NCI-H187 (cell line): Measurements from ENCODE around the gene HTRA1.

Source experiments
- DNase-seq, 2 experiments: peaks; one replicate each; lab custom pipeline; 2025; lab: John Stamatoyannopoulos, UW

HTRA1 gene

DNA sequence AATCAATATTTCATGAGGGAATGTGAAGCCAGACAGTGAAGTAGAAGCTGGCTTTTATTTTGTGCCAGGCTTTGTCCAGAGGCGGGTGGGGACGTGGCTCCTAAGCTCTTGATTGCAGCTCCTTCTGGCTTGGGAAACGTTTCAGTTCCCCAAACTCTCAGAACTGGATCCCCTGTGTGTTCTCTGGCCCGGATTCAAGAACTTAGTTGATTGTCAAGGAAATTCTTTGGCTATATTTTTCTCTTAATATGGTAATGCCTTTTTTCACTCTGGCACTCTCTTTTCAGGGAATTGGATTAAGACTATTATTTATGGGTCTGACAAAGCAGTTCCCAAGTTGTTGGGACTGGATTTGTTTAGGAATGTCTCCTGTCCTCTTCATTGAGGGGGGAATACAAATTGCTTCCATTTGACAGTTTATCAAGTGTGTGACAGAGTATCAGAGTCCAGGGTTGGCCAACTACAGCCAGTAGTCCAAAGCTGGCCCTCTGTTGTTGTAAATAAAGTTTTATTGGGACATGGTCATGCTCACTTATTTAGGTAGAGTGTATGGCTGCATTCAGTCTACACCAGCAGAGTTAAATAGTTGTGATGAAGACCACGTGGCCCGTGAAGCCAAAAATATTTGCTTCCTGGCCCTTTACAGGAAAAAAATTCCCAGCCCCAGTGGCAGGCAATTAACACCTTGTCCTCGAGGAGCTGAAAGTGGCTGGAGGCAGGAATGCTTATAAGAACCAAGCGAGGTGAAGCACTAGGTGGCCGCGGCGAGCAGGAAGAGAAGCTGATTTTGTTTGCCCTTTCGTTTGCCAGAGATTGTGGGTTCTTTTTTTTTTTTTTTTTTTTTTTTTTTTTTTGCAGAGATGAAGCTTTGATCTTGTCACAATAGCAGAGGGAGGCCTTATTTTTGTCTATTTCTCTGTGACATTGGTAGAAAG lies 34.3 kb downstream of the HTRA1 start:
- DNase-seq: no peak

DNA sequence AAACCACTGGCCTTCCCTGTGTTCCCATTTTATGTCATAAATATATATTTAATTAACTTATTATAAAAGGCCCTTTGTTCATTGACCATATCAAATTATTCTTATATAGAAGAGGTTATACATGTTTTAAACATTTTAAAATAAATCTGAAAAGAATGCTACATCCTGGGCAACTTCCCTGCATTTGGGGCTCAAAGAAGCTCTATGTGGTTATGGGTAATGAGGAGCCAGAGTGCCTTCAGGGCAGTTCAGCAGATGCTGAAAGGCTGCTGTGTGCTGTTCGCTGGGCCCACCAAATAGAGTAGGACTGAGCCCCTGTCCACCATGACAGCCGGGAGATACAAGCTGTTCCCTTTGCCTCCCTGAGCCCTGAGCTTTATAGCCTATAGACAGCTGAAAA lies 35.9 kb downstream of the HTRA1 start:
- DNase-seq: no peak

- DNase-seq: no peak
These were observed 37.2 kb downstream of the HTRA1 start for GRCh38 chr10:122498521-122498920.

GRCh38 chr10:122499012-122499411 lies 37.7 kb downstream of the HTRA1 start:
- no peak for DNase-seq

- DNase-seq: no peak
These were observed 38.2 kb downstream of the HTRA1 start for GRCh38 chr10:122499491-122499941.

DNA sequence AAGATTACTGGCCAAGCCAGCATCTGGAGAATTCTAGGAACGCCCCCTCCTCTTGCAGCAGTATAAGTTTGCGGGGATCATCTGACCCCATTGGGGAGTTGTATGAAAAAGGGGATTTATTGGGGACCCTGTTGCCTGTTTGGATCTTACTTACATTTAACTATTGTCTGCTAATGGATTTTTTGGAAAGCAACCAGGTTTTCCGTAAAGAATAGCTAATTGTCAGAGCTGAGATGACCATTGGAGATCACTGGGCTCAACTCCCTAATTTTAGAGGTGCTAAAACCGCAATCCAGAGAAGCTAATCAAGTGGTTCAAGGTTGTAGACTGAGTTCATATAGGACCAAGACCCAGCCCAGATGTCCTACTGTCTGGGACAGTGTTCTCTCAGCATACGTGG lies 38.8 kb downstream of the HTRA1 start:
- DNase-seq: no peak

DNA sequence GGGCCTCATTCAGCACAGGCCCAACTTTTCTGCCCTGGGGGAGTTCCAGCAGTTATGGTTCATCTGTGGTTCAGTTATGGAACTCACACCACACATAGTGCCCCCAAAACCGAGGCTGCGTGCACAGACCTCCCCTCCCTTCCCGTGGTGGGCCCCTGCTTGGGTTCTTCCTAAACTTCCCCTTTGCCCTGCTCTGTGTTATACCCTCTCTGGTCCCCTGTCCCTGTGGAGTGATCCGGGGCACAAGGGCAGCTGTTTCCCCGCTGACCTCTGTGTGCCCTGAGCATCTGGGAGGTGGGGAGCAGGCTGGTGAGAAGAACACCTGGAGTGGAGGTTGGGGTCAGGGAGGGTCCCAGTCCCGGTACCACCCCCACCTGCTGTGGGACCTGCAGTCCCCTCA lies 39.4 kb downstream of the HTRA1 start:
- DNase-seq: no peak

DNA sequence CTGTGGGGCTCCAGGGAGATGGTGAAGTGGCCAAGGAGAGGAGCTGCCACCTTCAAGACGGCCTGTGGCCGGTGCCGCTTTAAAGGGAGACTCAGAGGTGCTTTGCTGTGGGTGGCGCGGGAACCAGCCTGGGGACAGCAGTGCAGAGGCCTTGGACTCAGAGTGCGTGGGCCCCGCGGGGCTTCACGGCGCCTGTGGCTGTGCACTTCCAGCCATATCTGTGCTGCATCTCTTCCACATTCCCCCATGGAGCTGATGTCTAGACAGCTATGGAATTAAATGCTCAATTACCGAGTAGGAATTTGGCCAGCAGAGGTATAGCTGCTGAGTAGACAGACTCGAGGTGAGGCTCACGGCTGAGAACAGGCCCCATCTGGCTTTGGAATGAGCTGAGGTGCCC lies 41.7 kb downstream of the HTRA1 start:
- DNase-seq: no peak

- no peak for DNase-seq
These were observed 42.7 kb downstream of the HTRA1 start for GRCh38 chr10:122503886-122504609.

DNA sequence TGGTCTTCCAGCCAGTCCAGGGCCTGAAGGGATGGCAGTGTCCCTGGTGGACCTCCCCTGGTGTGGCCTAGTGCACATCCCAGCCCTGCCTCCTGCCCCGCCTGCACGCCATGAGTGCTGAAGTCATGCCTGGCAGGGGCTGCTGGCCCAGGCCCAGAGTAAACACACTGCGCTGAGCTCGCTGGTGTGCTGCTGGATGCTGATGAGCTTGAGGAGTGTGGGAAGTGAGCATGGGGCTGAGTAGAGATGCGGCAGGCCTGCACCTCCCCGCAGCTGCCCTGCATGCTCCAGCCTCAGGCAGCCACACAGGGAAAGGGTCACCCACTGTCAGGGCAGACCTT lies 43.2 kb downstream of the HTRA1 start:
- DNase-seq: no peak

- no peak for DNase-seq
These were observed 43.7 kb downstream of the HTRA1 start for GRCh38 chr10:122505011-122505410.

GRCh38 chr10:122505885-122506645 lies 44.7 kb downstream of the HTRA1 start:
- no peak for DNase-seq

- no peak for DNase-seq
These were observed 46.3 kb downstream of the HTRA1 start for GRCh38 chr10:122507616-122508015.

DNA sequence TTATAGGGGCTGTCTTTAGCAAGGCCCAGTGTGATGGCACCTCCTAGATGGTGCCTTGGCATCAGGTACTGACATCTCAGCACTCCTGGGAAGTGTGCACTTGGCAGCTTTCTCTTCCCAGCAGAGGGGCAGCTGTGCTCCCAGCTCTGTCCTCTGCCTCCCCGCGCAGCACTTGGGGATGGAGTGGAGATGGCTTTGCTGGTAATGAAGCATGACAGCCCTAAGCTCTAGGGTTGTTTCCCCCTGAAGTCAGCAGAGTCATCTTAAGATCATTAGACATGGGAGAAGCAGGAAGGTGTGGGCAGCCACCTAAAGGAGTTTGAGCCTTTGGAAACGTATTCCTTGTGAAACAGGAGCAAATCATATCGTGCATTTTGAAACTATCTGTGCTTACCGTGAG lies 46.7 kb downstream of the HTRA1 start:
- DNase-seq: no peak

- no peak for DNase-seq
These were observed 48.0 kb downstream of the HTRA1 start for GRCh38 chr10:122509323-122509722.

DNA sequence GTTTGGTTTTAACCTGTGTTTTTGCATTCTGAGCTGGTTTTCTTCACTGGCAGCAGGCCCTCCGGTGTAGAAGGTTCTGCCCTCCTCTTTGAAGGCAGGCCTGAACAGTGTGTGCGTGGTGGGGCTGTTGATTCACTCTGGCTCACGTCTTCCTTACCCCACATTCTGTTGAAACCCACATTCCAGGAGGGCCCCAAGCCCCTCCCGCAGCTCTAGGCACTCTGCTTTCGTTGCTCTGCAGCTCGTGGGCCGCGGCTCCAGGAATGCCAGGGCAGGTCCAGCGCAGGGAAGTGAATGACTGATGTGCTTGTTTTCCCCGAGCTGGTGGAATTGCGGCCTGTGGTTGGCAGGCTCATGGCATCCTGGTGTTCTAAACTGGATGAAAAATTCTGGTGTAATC lies 49.0 kb downstream of the HTRA1 start:
- no peak for DNase-seq

DNA sequence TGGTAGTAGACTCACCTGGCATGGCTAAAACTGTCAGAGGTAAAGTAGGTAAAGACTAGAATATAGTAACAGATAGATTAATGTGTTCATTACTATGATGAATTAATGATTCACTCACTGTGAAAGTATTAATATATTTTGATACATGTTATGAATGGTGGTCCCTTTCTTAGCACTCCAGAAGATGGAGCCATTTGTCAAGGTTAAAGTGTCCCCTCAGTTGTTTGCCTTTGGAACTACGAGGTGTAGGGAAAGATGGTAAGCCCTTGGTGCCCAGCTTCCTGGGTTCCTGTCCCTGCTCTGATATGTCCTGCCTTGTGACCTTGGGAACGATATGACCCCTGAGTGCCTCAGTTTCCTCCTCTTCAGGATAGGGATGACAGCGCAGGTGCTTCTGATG lies 49.4 kb downstream of the HTRA1 start:
- no peak for DNase-seq

DNA sequence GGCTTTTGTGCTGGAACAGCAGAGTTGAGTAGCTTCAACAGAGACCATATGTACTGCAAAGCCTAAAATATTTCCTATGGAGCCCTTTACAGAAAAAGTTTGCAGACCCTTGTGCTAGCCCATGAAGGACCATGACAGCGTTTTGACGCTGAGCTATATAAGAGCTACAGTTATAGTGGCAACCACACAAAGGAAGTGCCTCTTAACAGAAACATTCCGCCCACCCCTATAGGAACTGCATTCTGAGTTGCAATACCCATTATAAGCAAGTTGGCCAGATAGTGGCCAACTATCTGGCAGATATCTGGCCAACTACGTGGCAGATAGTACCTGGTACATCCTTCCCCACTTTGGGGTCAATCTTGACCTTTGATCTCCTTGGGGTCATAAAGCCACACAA lies 51.7 kb downstream of the HTRA1 start:
- no peak for DNase-seq

- DNase-seq: no peak
These were observed 52.9 kb downstream of the HTRA1 start for GRCh38 chr10:122514045-122514840.

DNA sequence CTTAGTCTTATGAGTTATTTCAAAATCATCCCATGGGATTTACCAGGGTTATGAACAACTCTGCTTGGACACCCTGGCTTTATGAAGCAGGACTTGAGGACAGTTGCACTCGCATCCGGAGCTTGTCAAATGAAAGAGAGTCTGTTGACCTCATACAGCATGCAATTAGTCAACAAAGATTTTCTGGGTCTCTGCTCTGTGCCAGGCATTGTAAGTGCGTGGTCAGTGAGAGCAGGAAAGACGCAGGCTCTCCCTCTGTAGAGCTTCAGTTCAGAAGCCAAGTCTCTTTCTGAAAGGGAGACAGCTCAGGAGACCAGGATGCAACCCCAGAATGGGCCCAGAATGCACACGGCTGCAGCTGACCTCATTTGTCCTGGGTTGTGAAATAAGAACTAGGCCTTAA lies 53.7 kb downstream of the HTRA1 start:
- DNase-seq: no peak

GRCh38 chr10:122515588-122516231 lies 54.4 kb downstream of the HTRA1 start:
- no peak for DNase-seq
